Prostate gland (tissue), 2 donors: ENCODE data around the gene CNIH4. TPM values are rescaled to one million over a fixed set of nuclear protein-coding genes. Genes with fewer than 3 reads are reported as not detected.

ENCODE experiments used
- DNase-seq: peaks from one replicate; pipeline ENCODE4 v3.0.0-alpha.2; 2019; ENCODE audit warnings: low spot score
- H3K27ac ChIP-seq, 2 donors: fragments of 200-600 bp; sonication (generic); 2 replicates each; pipeline ENCODE4 v1.5.1; 2017 to 2019
- H3K27me3 ChIP-seq: fragments of 200-600 bp; sonication (generic); replicated peaks from 2 replicates; pipeline ENCODE4 v1.5.1; 2019; ENCODE audit not compliant: insufficient read depth
- H3K36me3 ChIP-seq, 2 donors: fragments of 200-600 bp; sonication (generic); 1 replicate in 1 of 2; 2 replicates in 1 of 2; pipeline versions ENCODE4 v1.5.1 to v1.8.1; 2017 to 2019
- H3K4me1 ChIP-seq: fragments of 200-600 bp; sonication (generic); replicated peaks from 2 replicates; pipeline ENCODE4 v1.5.1; 2019
- H3K4me3 ChIP-seq, 2 donors: fragments of 200-600 bp; sonication (generic); 2 replicates each; pipeline ENCODE4 v1.5.1; 2017 to 2019
- H3K9me3 ChIP-seq: fragments of 200-600 bp; sonication (generic); 2 replicates; pipeline ENCODE4 v1.5.1; 2017
- CTCF ChIP-seq, 4 experiments: fragments of 200-600 bp in 2 of 4; fragments of 450-650 bp in 2 of 4; sonication (generic) in 2 of 4; IDR thresholded peaks; 1 replicate in 3 of 4; 2 replicates in 1 of 4; pipeline ENCODE4 v1.5.1; 2016 to 2019; ENCODE audit warnings: antibody characterized with exemption in 4 of 4, mild to moderate bottlenecking in 2 of 4, moderate library complexity in 2 of 4
- POLR2A ChIP-seq: fragments of 450-650 bp; IDR thresholded peaks from one replicate; pipeline ENCODE4 v1.6.1; 2016; ENCODE audit warnings: antibody characterized with exemption, mild to moderate bottlenecking
- POLR2AphosphoS5 ChIP-seq: sonication (generic); formaldehyde crosslinking; IDR thresholded peaks from one replicate; pipeline ENCODE4 v1.6.1; 2017; ENCODE audit warnings: antibody characterized with exemption
- WGBS: methylation state at CpG from one replicate; pipeline ENCODE4 v1.1.5; 2018; 5-methylcytosine and 5-hydroxymethylcytosine counted together
- intact Hi-C: fragments of 100-400 bp; cut with DNase I; formaldehyde crosslinking; loops from one replicate; pipeline ENCODE4 v1.14.2; 2022
- total RNA-seq, 2 donors: library from RNA; depleted of rRNA; stranded (reverse); fragments of >200 nt; gene quantifications; one replicate each; pipeline ENCODE4 v1.1.0, GENCODE V29; 2016

CNIH4 gene
- total RNA-seq, 2 donors from 2014 or later: 14.5 to 31.5 TPM

- peak; percentile 84 for TF ChIP-seq POLR2AphosphoS5
- TF ChIP-seq CTCF (IDR thresholded peaks at IDR 0.05): no peak
- TF ChIP-seq POLR2A: no peak
- no peak overlapping the region for H3K4me3 ChIP-seq
- peak; percentile 22 for DNase-seq
- H3K4me1 ChIP-seq: no peaks in the 10 kb centered on the region
- no peaks in the 10 kb centered on the region for H3K27me3 ChIP-seq
- peak overlapping the region; percentile 2 to 38 for H3K27ac ChIP-seq
- 38% methylated on average over 4 of the region's 4 CpGs for WGBS
- intact Hi-C loops: no loop called here
- no peaks in the 10 kb centered on the region for H3K36me3 ChIP-seq
- H3K9me3 ChIP-seq: no peaks in the 10 kb centered on the region
Measured at GRCh38 chr1:224317383-224318045, 39.2 kb upstream of the CNIH4 start.

- DNase-seq: no peak
- Histone ChIP-seq H3K4me3 (no peak overlapping the region), H3K27ac (no peak overlapping the region), H3K36me3 (no peaks in the 10 kb centered on the region), H3K4me1 (no peaks in the 10 kb centered on the region), H3K9me3 (no peaks in the 10 kb centered on the region), H3K27me3 (no peaks in the 10 kb centered on the region)
- intact Hi-C loops: no loop called here
- 96% methylated on average over 2 of the region's 2 CpGs for WGBS
- TF ChIP-seq CTCF (IDR thresholded peaks at IDR 0.05): no peak
- no peak for TF ChIP-seq POLR2A
- no peak for TF ChIP-seq POLR2AphosphoS5
Measured at GRCh38 chr1:224321706-224322105, 35.0 kb upstream of the CNIH4 start.

GRCh38 chr1:224325959-224326358 is 30.7 kb upstream of the CNIH4 start:
- Histone ChIP-seq H3K4me3 (no peak overlapping the region), H3K9me3 (no peaks in the 10 kb centered on the region), H3K36me3 (no peaks in the 10 kb centered on the region), H3K4me1 (peaks cover 7% of the 10 kb centered on the region), H3K27me3 (no peaks in the 10 kb centered on the region), H3K27ac (no peak overlapping the region)
- no peak for DNase-seq
- TF ChIP-seq POLR2A: no peak
- TF ChIP-seq CTCF (IDR thresholded peaks at IDR 0.05): no peak
- TF ChIP-seq POLR2AphosphoS5: no peak
- intact Hi-C loops: no loop called here
- 84% methylated on average over 1 of the region's 1 CpG for WGBS

- intact Hi-C loops: no loop called here
Measured at GRCh38 chr1:224328644-224329043, 28.0 kb upstream of the CNIH4 start.

GRCh38 chr1:224329484-224329841 is 27.2 kb upstream of the CNIH4 start:
- H3K4me1 ChIP-seq: peaks cover 10% of the 10 kb centered on the region
- peak overlapping the region; percentile 68 to 76 for H3K4me3 ChIP-seq
- no peak for TF ChIP-seq POLR2AphosphoS5
- WGBS: under 1% methylated on average over 7 of the region's 7 CpGs
- no peaks in the 10 kb centered on the region for H3K27me3 ChIP-seq
- H3K27ac ChIP-seq: peak overlapping the region; percentile 83 to 92
- DNase-seq: no peak
- intact Hi-C loops: no loop called here
- no peaks in the 10 kb centered on the region for H3K36me3 ChIP-seq
- H3K9me3 ChIP-seq: no peaks in the 10 kb centered on the region

More at GRCh38 chr1:224328644-224329043, 28.0 kb upstream of the CNIH4 start:
- Histone ChIP-seq H3K27me3 (no peaks in the 10 kb centered on the region), H3K9me3 (no peaks in the 10 kb centered on the region), H3K4me1 (peaks cover 10% of the 10 kb centered on the region), H3K4me3 (peak overlapping the region in 1 of 2 donors; percentile 76), H3K27ac (no peak overlapping the region), H3K36me3 (no peaks in the 10 kb centered on the region)
- no peak for TF ChIP-seq POLR2AphosphoS5
- no peak for TF ChIP-seq POLR2A
- WGBS: 72% methylated on average over 6 of the region's 6 CpGs
- DNase-seq: no peak
